Breast epithelium (tissue), 3 donors: ENCODE data around the gene TRMT44.

Experiments
- CTCF ChIP-seq, 3 donors: fragments of 450-650 bp; IDR thresholded peaks; one replicate each; pipeline ENCODE4 v1.5.1; 2016 to 2017; ENCODE audit warnings: antibody characterized with exemption in 3 of 3, mild to moderate bottlenecking in 3 of 3, moderate library complexity in 3 of 3
- POLR2A ChIP-seq: fragments of 450-650 bp; IDR thresholded peaks from one replicate; pipeline ENCODE4 v1.6.1; 2016; ENCODE audit warnings: antibody characterized with exemption, mild to moderate bottlenecking, moderate library complexity
- POLR2AphosphoS5 ChIP-seq, 3 donors: sonication (generic); formaldehyde crosslinking; IDR thresholded peaks; one replicate each; pipeline ENCODE4 v1.6.1; 2017; ENCODE audit warnings: antibody characterized with exemption in 3 of 3

- TF ChIP-seq CTCF (IDR thresholded peaks at IDR 0.05) (no peak), POLR2A (no peak), POLR2AphosphoS5 (IDR thresholded peaks at IDR 0.05) (no peak)
These were observed 55.2 kb downstream of the TRMT44 start for GRCh38 chr4:8495803-8496202.
